Fibroblast of skin of right quadriceps (primary cell): ENCODE results near the gene FGD3.

Experiments
- DNase-seq: peaks from one replicate; pipeline ENCODE4 v3.0.0-alpha.2; 2013

Gene FGD3

DNA sequence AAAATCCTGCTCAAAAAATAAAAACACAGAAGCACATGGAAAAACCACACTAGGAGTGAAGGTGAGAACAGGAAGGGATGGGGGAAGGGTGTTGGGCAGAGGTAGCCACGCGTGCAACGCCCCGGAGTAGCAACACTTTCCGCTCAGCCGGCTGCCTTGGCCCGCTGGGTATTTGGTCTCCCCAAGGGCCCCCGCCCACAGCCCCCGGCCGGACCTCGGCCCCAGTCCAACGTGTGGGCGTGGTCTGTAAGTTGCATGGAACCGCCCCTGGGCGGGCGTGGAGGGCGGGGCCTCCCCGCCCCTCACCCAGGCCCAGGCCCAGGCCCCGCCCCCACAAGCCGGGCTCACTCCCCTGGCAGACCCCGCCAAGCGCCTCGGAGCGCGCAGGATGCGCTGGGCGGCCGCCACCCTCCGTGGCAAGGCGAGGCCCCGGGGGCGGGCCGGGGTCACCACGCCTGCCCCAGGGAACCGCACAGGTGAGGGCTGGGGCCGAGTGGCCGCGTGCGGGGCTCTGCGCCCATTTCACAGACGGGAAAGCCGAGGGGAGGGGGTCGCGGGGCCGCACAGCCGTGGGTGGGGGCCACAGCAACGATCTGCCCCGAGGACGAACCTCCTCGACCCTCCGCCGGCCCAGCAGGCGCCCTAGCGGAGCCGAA lies 111.2 kb downstream of the FGD3 start, which contains the start of gene SUSD3:
SUSD3 (plus strand) TSS at position 347 of the 656 bp plus-strand sequence; CDS start at position 389, 42 bp downstream.
- DNase-seq, result peak; percentile 32

DNA sequence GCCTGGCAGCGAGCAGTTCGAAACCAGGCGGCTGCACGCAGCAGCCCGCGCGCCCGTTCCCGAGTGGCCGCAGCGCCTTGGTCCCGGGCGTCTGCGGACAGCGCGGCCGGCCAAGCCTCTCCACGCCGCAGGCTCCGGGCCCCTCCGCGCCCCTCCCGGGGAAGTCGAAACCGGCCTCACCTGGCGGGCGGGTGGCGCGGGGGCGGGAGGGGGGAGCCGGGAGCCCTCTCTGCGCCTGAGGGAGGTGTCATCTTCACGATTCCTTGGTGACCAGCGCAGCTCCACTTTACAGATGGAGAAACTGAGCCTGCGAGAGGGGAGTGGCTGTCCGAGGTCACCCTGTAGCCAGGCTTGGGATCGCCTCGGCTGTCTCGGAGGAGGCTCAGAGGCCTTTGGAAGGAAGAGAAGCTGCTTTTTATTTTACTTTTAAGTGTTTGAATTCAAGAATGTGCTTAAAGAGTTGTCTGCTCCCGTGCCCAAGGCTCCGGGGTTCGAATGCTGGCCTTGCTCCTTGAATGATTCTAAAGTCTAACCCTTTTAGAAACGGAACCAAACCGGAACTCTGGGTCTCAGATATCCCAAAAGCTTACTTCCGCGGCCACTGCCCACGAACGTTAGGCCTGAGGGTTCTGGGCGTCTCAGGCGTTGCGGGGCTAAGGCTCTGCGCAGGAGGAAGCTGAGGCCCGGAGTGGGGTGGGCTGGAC lies 111.8 kb downstream of the FGD3 start:
- no peak for DNase-seq

DNA sequence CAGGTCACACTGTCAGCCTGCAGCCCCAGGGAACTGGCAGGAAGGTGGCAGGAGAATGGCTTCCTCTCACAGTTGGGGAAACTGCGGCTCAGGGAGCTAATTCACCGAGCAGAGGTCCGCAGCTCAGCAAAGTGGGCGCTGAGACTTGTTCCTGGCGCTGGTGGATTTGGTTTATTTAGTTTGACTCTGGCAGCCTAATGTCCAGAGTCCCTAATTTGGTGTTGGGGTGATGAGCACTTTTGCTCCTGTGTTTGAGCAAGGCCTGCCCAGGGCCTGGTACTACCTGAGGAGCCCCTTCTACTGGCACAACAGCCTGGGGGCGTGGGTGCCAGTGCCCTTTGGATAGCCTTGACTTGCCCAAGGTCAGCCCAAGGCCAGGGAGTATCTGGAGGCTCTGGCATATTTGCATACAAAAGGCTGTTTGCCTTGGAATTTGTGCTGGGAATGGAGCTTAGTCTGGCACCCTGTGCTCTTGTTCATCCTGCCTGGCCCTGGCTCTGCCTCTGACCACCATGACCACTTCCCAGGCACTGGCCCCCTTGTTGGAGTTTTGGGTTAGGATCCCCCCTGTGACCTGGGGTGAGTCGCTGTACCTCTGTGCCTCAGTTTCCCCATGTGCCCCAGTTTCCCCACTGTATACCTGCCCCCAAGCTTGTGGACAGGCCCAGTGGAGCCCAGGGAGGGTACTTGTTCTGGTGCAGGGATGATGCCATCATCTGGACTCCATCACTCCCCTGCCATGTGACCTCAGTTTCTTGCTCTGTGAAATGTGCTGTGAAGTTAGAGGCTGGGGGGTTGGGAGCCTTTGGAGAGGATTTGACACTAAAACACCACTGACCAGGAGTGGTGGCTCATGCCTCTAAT lies 112.6 kb downstream of the FGD3 start:
- no peak for DNase-seq

DNA sequence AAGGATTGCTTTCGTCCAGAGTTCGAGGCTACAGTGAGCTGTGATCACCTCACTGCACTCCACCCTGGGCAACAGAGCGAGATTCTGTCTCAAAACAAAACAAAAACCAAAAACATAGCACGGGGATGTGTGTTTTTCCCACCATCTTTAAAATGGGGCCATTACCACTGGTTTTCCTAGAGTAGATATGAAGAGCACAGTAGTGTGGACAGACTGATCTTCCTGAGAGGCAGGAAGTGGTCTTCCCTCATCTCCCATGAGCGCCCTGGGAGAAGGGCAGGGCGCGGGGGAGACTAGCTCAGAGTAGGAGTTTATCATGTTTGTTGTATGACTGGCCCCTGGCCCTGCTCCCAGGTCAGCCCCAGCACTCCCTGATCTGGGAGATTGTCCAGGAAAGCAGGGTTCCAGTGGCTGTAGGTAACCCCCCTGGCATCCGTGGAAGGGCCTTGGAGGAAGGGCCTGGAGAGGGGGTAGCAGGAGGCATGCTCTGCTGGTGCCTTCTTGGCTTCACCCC lies 113.5 kb downstream of the FGD3 start:
- peak; percentile 64 for DNase-seq

DNA sequence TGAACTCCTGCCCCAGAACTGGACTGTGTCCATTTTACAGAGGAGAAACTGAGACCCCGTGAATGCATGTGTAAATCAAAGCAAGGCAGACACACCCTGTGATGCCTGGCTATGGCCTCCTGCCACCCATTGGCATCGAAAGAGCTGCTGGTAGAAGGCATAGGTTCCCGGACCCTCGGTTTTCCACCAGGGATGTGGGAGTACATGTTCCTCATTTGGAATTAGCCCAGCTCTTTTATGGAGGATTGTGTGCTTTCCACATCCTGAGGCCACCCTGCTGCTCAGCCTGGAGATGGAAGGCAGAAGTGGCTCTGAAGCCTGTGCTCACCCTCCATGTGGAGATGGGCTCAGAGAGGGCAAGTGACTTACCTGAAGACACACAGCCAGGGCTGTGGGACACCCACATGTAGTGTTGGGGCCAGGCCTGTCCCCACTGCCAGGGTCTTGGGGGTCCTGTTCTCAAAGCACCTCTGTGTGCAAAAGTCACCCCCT lies 114.0 kb downstream of the FGD3 start:
- no peak for DNase-seq

GRCh38 chr9:93061791-93062763 lies 114.8 kb downstream of the FGD3 start:
- DNase-seq, result no peak

GRCh38 chr9:93064392-93065134 lies 117.2 kb downstream of the FGD3 start:
- DNase-seq, result no peak

- DNase-seq, result no peak
Observed at GRCh38 chr9:93065135-93065720, 117.9 kb downstream of the FGD3 start.

DNA sequence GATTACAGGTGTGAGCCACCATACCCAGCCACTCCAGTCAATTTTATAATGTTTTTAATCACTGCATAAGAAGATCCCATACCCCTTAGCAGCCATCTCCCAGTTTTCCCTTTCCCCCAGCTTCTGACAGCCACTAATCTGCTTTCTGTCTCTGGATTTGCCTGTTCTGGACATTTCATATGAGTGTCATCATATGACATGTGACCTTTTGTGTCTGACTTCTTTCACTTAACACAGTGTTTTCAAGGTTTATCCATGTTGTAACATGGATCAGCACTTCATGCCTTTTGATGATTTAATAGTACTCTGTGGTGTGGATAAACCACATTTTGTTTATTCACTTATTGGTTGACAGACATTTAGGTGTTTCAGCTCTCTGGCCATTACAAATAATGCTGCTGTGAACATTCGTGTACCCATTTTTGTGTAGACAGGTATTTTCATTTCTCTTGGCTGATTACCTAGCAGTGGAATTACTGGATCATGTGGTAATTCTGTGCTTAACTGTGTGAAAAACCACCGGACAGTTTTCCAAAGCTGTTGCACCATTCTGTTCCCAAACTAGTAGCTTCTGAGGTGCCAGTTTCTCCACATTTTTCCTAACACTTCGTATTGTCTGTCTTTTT lies 119.8 kb downstream of the FGD3 start:
- no peak for DNase-seq

- DNase-seq, result no peak
Observed at GRCh38 chr9:93068956-93069355, 121.6 kb downstream of the FGD3 start.

DNA sequence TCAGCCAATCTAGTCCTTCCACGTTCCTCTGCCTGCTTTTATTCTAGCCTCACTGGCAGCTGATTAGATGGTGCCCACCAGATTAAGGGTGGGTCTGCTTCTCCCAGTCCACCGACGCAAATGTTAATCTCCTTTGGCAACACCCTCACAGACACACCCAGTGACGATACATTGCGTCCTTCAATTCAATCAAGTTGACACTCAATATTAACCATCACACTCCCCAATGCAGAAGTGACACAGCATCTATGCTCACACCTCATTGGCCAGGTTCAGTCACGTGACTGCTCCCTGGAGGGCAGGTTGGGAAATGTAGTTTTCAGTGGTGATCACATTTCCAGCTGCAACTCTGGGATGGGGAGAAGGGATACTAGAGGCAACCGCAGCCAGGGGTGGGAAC lies 124.1 kb downstream of the FGD3 start:
- no peak for DNase-seq

DNA sequence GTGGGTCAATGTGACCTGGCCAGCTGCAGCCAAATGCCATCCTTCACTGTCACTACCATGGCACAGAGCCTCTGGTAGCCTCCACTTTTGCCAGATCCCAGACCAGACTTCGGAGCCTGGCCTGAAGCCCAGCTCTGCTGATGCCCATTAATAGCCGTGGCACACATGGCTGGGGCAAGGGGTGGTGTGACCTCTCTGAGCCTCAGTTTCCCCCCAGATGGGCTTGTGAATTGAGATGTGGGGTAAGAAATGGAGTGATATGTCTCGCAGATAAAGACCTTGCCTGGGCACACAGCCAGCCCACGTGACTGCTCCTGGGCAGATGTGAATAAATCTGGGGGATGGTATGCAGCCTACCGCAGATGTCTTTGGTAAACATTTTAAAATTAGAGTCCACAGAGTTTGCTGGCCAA lies 125.1 kb downstream of the FGD3 start:
- DNase-seq, result no peak

GRCh38 chr9:93076101-93076791 lies 128.9 kb downstream of the FGD3 start:
- DNase-seq, result no peak

- no peak for DNase-seq
Observed at GRCh38 chr9:93076792-93077128, 129.4 kb downstream of the FGD3 start.

DNA sequence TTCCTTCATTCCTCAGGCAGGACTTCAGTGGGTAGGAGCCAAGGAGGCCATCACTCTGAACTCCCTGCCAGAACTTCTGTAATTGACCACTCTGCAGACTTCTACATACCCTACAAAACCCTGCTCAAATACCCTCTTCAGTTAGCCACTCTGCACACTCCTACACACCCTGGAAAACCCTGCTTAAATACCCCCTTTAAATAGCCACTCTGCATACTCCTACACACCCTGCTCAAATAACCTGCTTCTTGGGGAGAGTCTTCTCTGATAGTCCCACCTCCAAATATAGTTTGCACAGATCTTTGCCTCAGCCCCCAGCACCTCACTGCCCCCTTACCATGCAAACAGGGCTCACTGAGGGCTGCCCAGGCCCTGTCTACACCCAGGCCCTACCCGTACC lies 130.0 kb downstream of the FGD3 start:
- no peak for DNase-seq

GRCh38 chr9:93077811-93078210 lies 130.5 kb downstream of the FGD3 start:
- no peak for DNase-seq

GRCh38 chr9:93079371-93079770 lies 132.0 kb downstream of the FGD3 start:
- no peak for DNase-seq

DNA sequence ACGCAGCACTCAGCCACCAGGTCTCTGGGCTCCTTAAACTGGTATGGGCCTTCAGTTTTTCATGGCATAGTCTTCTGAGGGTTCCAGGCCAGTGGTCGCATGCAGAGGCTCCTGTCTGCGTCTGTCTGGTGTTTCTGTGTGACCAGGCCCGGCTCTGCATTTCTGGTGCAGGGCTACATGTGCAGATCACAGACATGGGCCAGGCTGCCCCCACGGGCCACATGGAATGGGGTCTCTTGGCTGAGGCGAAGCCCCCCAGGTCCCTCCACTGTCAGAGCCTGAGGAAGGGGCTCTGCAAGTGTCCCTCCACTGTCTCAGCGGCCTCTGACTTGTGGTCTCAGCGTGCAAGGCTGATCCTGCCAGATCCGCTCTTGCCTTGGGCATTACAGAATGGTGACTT lies 133.1 kb downstream of the FGD3 start:
- no peak for DNase-seq

GRCh38 chr9:93081081-93081529 lies 133.8 kb downstream of the FGD3 start:
- DNase-seq, result no peak

- DNase-seq, result peak; percentile 48
Observed at GRCh38 chr9:93081931-93082330, 134.6 kb downstream of the FGD3 start.
